Activated T-helper 2 cell treated with anti-CD3 and anti-CD28 coated beads, Interferon-gamma antibody, Interleukin-2, Interleukin-4, amounts not matched to agents 10 μg/mL and 5 μg/mL and 100 μg/mL, durations not matched to agents 14 hours and 24 hours and 36 hours (primary cell): ENCODE results near the gene HSDL1. TPM values are rescaled to one million over a fixed set of nuclear protein-coding genes. Genes with fewer than 3 reads are reported as not detected.

Experiments
- DNase-seq: peaks from one replicate; pipeline ENCODE4 v3.0.0; 2021; ENCODE audit warnings: low spot score
- H3K27ac Mint-ChIP-seq: one replicate; pipeline ENCODE4 v1.8.0; 2021; ENCODE audit warnings: mixed read lengths
- H3K27me3 Mint-ChIP-seq: one replicate; pipeline ENCODE4 v1.8.0; 2021; ENCODE audit warnings: low read depth, mixed read lengths
- H3K36me3 Mint-ChIP-seq: one replicate; pipeline ENCODE4 v1.8.0; 2021; ENCODE audit warnings: low read depth, mixed read lengths
- H3K4me1 Mint-ChIP-seq: one replicate; pipeline ENCODE4 v1.8.0; 2021; ENCODE audit warnings: low read depth, mixed read lengths
- H3K4me3 Mint-ChIP-seq: one replicate; pipeline ENCODE4 v1.8.0; 2021; ENCODE audit warnings: low read depth, mild to moderate bottlenecking, moderate library complexity, mixed read lengths
- H3K9me3 Mint-ChIP-seq: one replicate; pipeline ENCODE4 v1.8.0; 2021; ENCODE audit warnings: mixed read lengths
- intact Hi-C: fragments of 100-400 bp; cut with micrococcal nuclease; formaldehyde crosslinking; loops from one replicate; pipeline ENCODE4 v1.15.1; 2023
- total RNA-seq: library from RNA; stranded (reverse); gene quantifications from 2 replicates; pipeline ENCODE4 v1.2.3, GENCODE V29; 2022

The HSDL1 gene
- total RNA-seq, 1 donor from 2014 or later = 16.7 TPM

- H3K4me1 Mint-ChIP-seq = peaks cover 7% of the 10 kb centered on the region
- H3K27ac Mint-ChIP-seq = no peak overlapping the region
- intact Hi-C loops = loop anchor here (10.0 kb wide), 1 partner anchor 424 kb away; the partner anchor contains the start of gene MEAK7
- no peaks in the 10 kb centered on the region for H3K27me3 Mint-ChIP-seq
- no peak for DNase-seq
- H3K4me3 Mint-ChIP-seq = no peak overlapping the region
- no peaks in the 10 kb centered on the region for H3K9me3 Mint-ChIP-seq
- H3K36me3 Mint-ChIP-seq = peaks cover 61% of the 10 kb centered on the region
These were observed 64.6 kb downstream of the HSDL1 start for GRCh38 chr16:84080378-84080777.

GRCh38 chr16:84079664-84080063, 65.3 kb downstream of the HSDL1 start:
- Mint-ChIP-seq H3K27ac (no peak overlapping the region), H3K9me3 (no peaks in the 10 kb centered on the region), H3K4me1 (peaks cover 1% of the 10 kb centered on the region), H3K4me3 (no peak overlapping the region), H3K36me3 (peaks cover 61% of the 10 kb centered on the region), H3K27me3 (no peaks in the 10 kb centered on the region)
- intact Hi-C loops = loop anchor here (10.0 kb wide), 1 partner anchor 425 kb away; the partner anchor contains the start of gene MEAK7
- no peak for DNase-seq

- Mint-ChIP-seq H3K36me3 (peaks cover 57% of the 10 kb centered on the region), H3K4me1 (no peaks in the 10 kb centered on the region), H3K27me3 (no peaks in the 10 kb centered on the region), H3K27ac (no peak overlapping the region), H3K9me3 (no peaks in the 10 kb centered on the region), H3K4me3 (no peak overlapping the region)
- intact Hi-C loops = no loop called here
- no peak for DNase-seq
These were observed 69.6 kb downstream of the HSDL1 start for GRCh38 chr16:84075376-84075775.

GRCh38 chr16:84074721-84075120, 70.3 kb downstream of the HSDL1 start:
- H3K4me3 Mint-ChIP-seq = no peak overlapping the region
- H3K36me3 Mint-ChIP-seq = peaks cover 52% of the 10 kb centered on the region
- no peaks in the 10 kb centered on the region for H3K4me1 Mint-ChIP-seq
- H3K27ac Mint-ChIP-seq = no peak overlapping the region
- H3K9me3 Mint-ChIP-seq = no peaks in the 10 kb centered on the region
- H3K27me3 Mint-ChIP-seq = no peaks in the 10 kb centered on the region
- no peak for DNase-seq
- intact Hi-C loops = no loop called here

Other genes with a start within 250 kb of the HSDL1 start
- 6.1 TPM in 2 replicates for gene MLYCD, start 246.1 kb downstream of the HSDL1 start, total RNA-seq
- gene OSGIN1, start 191.9 kb downstream of the HSDL1 start, total RNA-seq = 1.4 and 2.1 TPM in 2 replicates
- 0.11 TPM in 1 of 2 replicates, not detected in the other for gene NECAB2, start 176.9 kb downstream of the HSDL1 start, total RNA-seq
- gene SLC38A8, start 102.4 kb downstream of the HSDL1 start, total RNA-seq = 0.28 TPM in 1 of 2 replicates, not detected in the other
- gene MBTPS1, start 28.2 kb downstream of the HSDL1 start, total RNA-seq = 54.5 and 58.1 TPM in 2 replicates
- gene DNAAF1, start 131 bp upstream of the HSDL1 start, total RNA-seq = 0.09 TPM in 1 of 2 replicates, not detected in the other
- 57.5 and 64.4 TPM in 2 replicates for gene TAF1C, start 41.9 kb upstream of the HSDL1 start, total RNA-seq
- gene ADAD2, start 46.0 kb upstream of the HSDL1 start, total RNA-seq = not detected in 2 replicates
- not detected in 2 replicates for gene KCNG4, start 94.8 kb upstream of the HSDL1 start, total RNA-seq
- not detected in 2 replicates for gene WFDC1, start 149.7 kb upstream of the HSDL1 start, total RNA-seq
- not detected in 2 replicates for gene ATP2C2, start 223.4 kb upstream of the HSDL1 start, total RNA-seq